Stimulated activated CD8-positive, alpha-beta memory T cell treated with anti-CD3 and anti-CD28 coated beads, Interleukin-15, amount 100 ng/mL, for 1 hour (primary cell): ENCODE data around the gene TMEM238.

ENCODE experiments used
- DNase-seq: peaks from one replicate; pipeline ENCODE4 v3.0.0-alpha.2; 2020; ENCODE audit warnings: low read depth

The TMEM238 gene

GRCh38 chr19:55358493-55358892 lies 25.6 kb downstream of the TMEM238 start:
- DNase-seq, result no peak

- no peak for DNase-seq
These were observed 28.8 kb downstream of the TMEM238 start for GRCh38 chr19:55355213-55355821.

DNA sequence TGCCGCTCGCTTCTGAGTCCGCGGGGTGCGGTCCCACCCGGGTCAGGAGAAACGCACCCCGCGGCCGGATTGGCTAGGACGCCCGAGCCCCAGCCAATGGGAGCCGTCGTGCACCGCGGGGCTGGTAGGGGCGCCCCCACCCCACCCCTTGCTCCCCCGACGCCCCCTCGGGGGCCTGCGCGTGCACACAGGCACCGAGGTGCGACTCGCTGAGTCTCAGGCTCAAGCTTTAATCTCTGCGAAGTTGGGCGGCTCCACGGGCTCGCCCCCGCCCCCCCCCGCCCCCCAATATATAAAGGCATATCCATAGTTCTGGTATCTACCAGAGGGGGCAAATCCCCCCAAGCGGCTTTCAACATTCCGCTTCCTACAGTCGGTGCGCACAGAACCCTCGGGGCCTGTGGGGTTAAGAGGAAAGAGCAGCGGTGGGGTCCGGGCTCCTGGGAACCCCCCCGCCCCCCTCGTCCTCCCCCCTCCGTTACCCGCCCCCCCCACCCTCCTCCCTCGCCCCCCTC lies 29.3 kb downstream of the TMEM238 start, which contains the start of gene COX6B2:
TSS of gene COX6B2 (minus strand) at position 22 of the 515 bp plus-strand sequence. CDS start 198 bp downstream, outside the sequence.
- no peak for DNase-seq

DNA sequence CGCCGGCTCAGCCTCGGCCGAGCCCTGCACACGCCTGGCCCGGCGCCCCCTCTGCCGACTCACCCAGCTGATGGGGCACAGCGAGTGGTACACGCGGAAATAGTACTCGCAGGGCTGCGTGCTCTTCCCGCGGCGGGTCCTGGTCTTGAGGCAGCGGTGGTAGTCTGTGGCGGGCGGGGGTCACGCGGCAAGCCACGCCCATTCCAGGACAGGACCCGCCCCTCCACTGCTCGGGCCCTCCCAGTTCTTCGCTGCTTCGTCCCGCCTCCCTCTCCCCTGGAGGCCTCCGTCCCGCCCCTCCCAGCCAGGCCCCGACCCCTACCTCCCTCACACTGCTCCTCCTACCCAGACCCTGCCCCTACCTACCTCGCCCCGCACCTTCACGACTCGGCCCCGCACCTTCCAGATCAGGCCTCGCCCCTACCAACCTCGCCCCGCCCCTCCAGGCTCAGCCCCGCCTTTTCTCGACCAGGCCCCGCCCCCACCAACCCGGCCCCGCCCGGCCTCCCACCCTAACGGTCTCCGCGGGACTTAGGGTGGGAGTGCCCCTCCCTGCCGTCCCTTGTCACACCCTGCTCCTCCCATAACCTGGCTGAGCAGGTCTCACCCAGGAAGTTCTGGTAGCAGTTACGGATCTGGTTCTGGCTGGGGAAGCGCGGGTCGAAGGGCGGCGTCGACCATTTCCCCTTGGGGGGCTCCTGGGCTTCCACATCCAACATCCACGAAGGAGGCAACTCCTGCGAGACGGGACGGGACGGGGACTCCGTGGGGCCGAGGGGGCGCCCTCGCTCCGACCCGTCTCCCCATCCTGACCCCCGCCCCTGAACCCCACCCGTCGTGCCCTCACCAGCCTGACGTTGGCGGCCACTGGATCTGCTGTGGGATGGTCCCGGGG lies 30.0 kb downstream of the TMEM238 start:
- peak; percentile 34 for DNase-seq

- no peak for DNase-seq
These were observed 30.7 kb downstream of the TMEM238 start for GRCh38 chr19:55353356-55353802.

DNA sequence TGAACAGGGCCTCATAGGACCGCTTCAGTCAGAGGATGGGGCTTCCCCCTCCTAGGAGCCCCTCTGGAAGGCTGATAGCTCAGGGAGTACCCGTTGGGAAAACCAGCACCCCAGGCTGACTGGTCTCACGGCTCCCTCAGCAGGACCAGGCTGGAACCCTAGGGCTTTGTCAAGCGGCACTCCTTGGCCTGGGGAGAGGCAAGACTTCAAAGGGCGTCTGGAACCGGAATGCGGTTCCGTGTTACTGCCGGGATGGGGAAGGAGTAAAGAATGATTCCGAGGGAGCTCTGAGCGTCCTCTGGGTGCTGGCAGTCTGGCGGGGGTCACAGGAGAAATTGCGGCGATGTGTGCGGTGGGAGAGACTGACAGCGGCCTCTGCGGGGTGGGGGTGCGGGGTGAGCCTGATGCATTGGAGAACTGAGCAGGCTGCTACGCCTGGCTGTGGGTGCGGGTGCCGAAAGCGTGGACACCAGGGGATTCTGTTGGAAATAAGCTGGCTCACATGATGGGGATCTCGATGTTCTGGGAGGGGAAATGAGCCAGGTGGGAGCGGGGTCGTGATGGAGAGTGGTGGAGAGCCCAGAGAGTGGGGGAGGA lies 31.4 kb downstream of the TMEM238 start:
- DNase-seq, result no peak

DNA sequence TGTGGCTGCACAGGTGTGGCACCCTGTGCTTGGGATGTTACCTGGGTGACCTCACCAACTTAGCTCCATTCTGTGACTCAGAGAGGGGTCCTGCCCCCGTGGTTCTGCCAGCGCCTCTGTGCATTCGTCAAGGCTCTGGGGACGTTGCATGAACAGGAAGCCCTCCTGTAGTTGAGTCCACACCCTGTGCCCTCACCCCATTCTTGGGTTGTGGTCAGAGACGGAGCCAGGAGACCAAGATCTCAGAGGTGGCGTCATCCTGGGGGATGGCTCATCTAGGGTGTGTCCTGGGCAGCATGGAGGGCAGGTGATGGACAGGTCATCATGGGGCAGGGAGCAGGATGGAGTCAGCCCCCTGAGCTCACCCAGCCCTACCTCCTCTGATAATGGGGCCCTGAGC lies 32.1 kb downstream of the TMEM238 start:
- no peak for DNase-seq

- no peak for DNase-seq
These were observed 33.3 kb downstream of the TMEM238 start for GRCh38 chr19:55350620-55351315.

DNA sequence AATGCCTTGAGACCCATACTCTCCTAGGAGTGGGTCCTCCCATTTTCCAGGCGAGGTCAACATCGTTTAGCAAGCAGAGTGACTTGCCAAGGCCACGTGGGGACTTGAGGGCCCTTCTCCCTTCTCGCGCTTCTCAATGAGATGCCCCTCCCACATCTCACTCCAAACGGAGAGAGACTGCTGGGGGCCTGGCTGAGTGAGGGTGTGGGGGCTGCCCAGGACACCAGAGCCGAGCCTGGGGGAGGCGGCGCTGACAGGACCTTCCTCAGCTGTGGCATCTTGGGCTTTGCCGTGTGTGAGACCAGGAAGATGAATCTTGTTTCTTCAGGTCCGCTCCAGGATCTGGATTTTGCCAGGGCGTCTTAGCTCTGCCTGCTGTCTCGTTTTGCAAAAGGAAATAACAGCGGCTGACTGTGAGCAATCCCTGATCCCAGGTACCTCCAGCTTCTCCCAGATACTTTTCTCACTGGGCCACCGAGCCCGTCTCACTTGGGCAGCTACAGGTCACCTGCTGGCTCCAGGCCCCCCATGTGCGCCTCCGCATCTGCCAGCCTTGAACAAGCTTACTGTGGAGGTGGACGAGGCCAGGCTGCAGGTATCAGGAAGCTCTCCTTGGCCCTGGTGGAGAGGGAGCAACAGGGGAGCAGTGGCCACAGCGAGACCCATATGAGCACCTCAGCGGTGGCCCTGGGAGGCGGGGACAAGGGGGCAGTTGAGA lies 35.6 kb downstream of the TMEM238 start:
- no peak for DNase-seq

DNA sequence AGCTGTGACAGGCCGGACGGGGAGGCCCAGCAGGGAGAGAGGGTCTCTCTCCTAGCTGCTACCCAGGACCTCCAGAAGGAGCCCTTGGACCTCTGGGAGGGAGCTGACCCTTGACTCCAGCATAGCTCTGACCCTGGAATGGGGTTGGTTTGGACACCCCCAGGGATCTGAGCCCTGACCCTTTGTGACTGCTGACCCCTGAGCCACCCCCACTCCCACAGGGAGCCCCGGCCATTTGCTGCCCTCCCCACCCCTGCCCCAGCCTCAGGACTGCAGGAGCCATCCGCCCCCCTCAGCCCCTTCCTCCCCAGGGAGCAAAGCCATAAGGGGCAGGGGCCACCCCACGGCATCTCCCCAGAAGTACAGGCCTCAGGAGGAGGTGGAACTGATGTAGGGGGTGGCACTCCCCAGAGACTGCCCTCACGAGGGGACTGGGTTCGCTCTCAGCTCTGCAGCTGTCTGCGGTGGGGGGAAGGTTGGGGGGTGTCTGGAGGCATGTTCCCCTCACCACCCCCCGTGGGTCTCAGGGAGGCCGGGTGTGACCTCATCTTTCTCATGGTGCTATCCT lies 36.6 kb downstream of the TMEM238 start:
- DNase-seq, result no peak

GRCh38 chr19:55346725-55347441 lies 37.2 kb downstream of the TMEM238 start:
- no peak for DNase-seq

- DNase-seq, result no peak
These were observed 38.0 kb downstream of the TMEM238 start for GRCh38 chr19:55345818-55346724.

- DNase-seq, result no peak
These were observed 38.8 kb downstream of the TMEM238 start for GRCh38 chr19:55345101-55345817.

DNA sequence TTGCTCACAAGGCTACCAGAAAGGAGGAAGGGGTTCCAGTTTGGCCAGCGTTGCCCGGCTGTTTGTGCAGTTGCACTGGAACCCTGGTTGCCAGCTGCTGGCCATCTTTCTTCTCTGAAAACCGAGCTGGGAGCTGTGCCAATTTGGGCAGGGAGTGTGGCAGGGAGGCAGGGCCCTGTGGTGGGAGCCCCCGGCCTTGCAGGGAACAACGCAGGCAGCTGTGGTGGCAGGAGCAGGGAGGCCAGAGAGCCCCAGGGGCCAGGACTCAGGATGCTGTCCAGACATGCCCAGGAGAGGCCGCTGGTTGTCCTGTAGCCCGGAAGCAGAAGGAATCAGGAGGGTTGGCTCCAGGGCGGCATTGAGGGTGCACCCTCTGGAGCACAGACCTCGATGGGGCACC lies 39.6 kb downstream of the TMEM238 start:
- no peak for DNase-seq

- DNase-seq, result no peak
These were observed 42.2 kb downstream of the TMEM238 start for GRCh38 chr19:55341595-55342531.

- DNase-seq, result no peak
These were observed 42.9 kb downstream of the TMEM238 start for GRCh38 chr19:55341171-55341588.

- DNase-seq, result no peak
These were observed 43.3 kb downstream of the TMEM238 start for GRCh38 chr19:55340784-55341147.
